ENCODE measurements around the gene PCBP3.

PCBP3 gene

GRCh38 chr21:45982092-45982757 lies 338.7 kb downstream of the PCBP3 start:
- DNase-seq (ENCODE audit: low spot score): no peak

DNA sequence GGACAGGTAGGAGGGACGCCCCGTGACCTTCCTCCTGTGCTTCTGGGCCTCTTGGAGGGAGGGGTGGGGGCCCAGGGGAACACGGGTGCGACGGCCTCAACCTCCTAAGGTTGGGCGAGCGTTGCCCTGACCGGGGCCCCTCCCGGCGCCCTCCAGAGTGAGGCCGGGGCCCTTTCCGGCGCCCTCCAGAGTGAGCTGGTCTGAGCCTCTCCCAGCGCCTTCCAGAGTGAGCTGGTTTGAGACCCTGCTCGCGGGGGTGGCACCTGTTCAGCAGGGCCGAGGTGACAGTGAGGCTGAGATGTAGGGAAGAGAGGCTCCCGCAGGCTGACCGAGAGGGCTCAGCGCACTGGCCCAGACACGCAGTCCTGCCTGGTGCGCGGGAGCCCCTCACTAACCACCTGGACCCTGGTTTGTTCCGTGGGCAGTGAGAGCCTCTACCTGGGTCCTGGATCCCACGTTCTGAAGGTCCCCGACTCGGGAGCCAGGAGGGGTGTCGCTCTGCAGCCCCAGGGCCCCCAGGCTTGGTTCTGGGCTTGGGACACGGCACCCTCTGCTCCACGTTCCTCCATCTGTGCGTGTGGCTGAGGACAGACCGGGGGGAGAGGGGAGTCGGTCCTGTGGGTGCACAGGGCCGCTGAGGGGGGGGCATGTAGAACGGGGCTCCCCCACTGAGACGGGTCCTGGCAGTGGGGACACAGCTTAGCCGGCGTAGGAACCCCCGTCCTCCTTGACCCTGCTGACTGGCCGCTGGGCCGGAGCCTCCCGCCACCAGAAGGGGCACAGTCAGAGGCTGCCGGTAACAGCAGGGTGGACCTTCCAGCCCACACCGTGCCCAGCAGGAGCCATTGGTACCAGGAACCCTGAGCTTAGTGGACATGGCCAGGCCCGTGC lies 339.5 kb downstream of the PCBP3 start:
- no peak for DNase-seq (ENCODE audit: low spot score)

- no peak for DNase-seq (ENCODE audit: low spot score)
Observed at GRCh38 chr21:45983649-45983965, 340.1 kb downstream of the PCBP3 start.

DNA sequence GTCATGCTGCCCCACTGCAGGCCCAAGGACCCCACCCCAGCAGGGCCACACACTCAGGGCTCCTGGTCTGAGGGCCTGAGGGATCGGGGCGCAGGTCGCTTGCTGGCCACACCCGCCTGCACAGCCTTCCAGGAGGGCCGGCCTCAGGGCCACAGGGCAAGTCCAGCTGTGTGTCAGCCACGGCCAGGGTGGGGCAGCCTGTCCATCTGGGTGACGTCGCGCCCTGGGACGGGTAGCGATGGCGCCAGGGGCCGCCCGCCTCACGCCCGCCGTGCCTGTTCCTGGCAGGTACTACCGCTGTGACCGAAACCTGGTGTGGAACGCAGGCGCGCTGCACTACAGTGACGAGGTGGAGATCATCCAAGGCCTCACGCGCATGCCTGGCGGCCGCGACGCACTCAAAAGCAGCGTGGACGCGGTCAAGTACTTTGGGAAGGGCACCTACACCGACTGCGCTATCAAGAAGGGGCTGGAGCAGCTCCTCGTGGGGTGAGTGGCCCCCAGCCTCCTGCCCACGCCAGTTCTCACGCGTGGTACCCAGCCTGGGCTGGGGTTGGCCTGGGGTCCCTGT lies 340.5 kb downstream of the PCBP3 start:
- no peak for DNase-seq (ENCODE audit: low spot score)

- no peak for DNase-seq (ENCODE audit: low spot score)
Observed at GRCh38 chr21:45984584-45985095, 341.1 kb downstream of the PCBP3 start.

DNA sequence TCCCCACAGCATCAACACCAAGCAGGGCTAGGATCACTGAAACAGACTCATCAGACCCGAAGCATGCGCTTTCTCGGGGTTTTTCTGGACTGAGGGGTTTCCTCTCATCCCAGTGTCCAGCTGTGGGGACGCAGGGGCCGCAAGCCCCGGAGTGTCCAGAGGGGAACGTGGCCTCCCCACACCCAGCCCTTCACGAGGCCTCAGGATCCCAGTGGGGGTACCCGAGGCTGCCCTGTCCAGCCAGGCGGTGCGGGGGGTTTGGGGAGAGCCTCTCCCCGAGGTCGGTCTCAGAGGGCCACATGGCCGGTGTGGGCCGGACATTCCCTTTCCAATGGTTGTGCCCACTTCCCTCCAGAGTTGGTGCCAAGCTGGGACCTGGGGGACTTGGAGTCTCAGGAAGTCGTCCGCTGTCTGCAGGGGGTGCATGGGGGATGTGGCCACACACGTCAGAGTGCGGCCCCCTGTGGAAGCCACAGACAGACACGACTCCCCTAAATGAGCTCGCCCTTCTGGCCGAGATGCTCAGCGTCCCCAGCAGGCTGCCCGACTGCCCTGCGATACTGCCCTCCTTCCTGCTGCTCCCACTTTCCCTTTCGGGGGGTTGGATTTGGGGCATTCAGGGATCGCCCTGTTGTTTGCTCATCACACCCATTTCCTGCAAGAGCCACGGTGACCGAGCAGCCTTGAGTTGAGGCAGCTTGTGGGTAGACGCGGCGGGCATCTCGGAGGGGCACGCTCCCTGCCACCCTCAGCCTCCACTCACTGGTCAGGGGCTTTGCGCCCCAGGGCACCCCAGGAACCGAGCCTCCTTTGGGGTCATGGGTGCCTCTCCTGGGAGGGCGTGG lies 342.2 kb downstream of the PCBP3 start:
- DNase-seq (ENCODE audit: low spot score): no peak

GRCh38 chr21:45986316-45987051 lies 343.0 kb downstream of the PCBP3 start:
- no peak for DNase-seq (ENCODE audit: low spot score)

GRCh38 chr21:45987121-45987711 lies 343.7 kb downstream of the PCBP3 start:
- DNase-seq (ENCODE audit: low spot score): no peak

GRCh38 chr21:45988366-45989347 lies 345.1 kb downstream of the PCBP3 start:
- no peak for DNase-seq (ENCODE audit: low spot score)

DNA sequence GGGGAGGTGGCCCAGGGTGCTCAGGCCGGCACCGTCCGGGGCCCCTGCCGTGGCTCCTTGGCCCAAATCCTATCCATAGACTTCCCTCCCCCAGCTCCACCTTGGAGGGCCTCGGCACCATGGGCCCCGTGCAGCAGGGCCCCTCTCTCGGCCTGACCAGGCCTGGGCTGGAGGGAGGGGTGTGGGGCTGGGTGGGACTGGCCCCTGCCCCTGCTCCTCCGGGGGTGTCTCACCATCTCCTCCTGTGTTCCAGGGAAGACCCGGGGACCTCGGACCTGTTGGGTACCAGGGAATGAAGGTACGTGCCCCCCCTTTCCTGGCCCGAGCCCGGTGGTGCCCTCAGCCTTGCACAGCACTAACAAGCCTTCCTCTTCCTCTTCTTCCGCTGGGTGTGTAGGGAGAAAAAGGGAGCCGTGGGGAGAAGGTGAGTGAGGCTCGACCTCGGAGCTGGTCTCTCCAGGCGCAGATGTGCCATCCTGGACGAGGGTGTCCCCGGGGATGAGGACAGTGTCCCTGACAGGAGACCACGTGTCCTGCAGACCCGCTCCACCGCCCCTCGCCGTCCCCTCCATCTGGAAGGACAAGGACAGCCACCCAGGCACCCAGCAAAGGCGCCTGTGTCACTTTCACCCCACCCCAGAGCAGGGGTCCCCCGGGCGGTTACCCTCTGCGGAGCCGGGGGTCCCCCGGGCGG lies 346.0 kb downstream of the PCBP3 start:
- no peak for DNase-seq (ENCODE audit: low spot score)

GRCh38 chr21:45990049-45990711 lies 346.7 kb downstream of the PCBP3 start:
- no peak for DNase-seq (ENCODE audit: low spot score)

- DNase-seq (ENCODE audit: low spot score): no peak
Observed at GRCh38 chr21:45990741-45991605, 347.4 kb downstream of the PCBP3 start.

- no peak for DNase-seq (ENCODE audit: low spot score)
Observed at GRCh38 chr21:45991606-45992300, 348.2 kb downstream of the PCBP3 start.
